Gastroesophageal sphincter (tissue), 4 donors: ENCODE measurements around the gene CHEK2. TPM values are rescaled to one million over a fixed set of nuclear protein-coding genes. Genes with fewer than 3 reads are reported as not detected.
A peak's percentile ranks its signal among the peaks of the same experiment; 100 is the strongest.
"Not testable (repeated sequence)": the region's sequence is repeated elsewhere in the genome, so short reads cannot be mapped to it uniquely, and the experiment has no call there.

ENCODE experiments used
- ATAC-seq: fragments of 150-250 bp; one replicate; pipeline ENCODE4 v1.9.1; 2016; ENCODE audit warnings: mild to moderate bottlenecking, moderate library complexity
- H3K27ac ChIP-seq, 4 donors: fragments of 200-600 bp; sonication (generic) in 3 of 4; 1 replicate in 3 of 4; 2 replicates in 1 of 4; pipeline ENCODE4 v1.5.1; 2016 to 2019
- H3K27me3 ChIP-seq: fragments of 200-600 bp; sonication (generic); one replicate; pipeline ENCODE4 v1.5.1; 2019
- H3K36me3 ChIP-seq, 2 donors: fragments of 200-600 bp; sonication (generic); one replicate each; pipeline ENCODE4 v1.5.1; 2019; ENCODE audit warnings: control low read depth in 1 of 2
- H3K4me1 ChIP-seq, 3 donors: fragments of 200-600 bp; sonication (generic); 1 replicate in 2 of 3; 2 replicates in 1 of 3; pipeline ENCODE4 v1.5.1; 2016 to 2019; ENCODE audit warnings: control low read depth in 2 of 3
- H3K4me3 ChIP-seq, 2 donors: fragments of 200-600 bp; sonication (generic); one replicate each; pipeline ENCODE4 v1.5.1; 2019; ENCODE audit warnings: mild to moderate bottlenecking in 1 of 2, moderate library complexity in 1 of 2
- H3K9me3 ChIP-seq, 3 donors: fragments of 200-600 bp; sonication (generic); one replicate each; pipeline ENCODE4 v1.5.1; 2017 to 2019; ENCODE audit warnings: control low read depth in 2 of 3
- EP300 ChIP-seq: sonication (generic); formaldehyde crosslinking; IDR thresholded peaks from one replicate; pipeline ENCODE4 v1.6.1; 2017; ENCODE audit warnings: antibody characterized with exemption, mild to moderate bottlenecking
- POLR2A ChIP-seq, 2 donors: fragments of 450-650 bp; IDR thresholded peaks; one replicate each; pipeline ENCODE4 v1.6.1; 2017; ENCODE audit warnings: antibody characterized with exemption in 2 of 2, mild to moderate bottlenecking in 2 of 2, moderate library complexity in 1 of 2
- POLR2AphosphoS5 ChIP-seq: sonication (generic); formaldehyde crosslinking; IDR thresholded peaks from one replicate; pipeline ENCODE4 v1.6.1; 2017; ENCODE audit warnings: antibody characterized with exemption
- WGBS, 2 donors: methylation state at CpG; one replicate each; pipeline ENCODE4 v1.1.5; 2018; ENCODE audit warnings: low coverage in 1 of 2; 5-methylcytosine and 5-hydroxymethylcytosine counted together
- total RNA-seq, 4 donors: library from RNA; depleted of rRNA; stranded (reverse); fragments of >200 nt; gene quantifications; one replicate each; pipeline ENCODE4 v1.1.0, GENCODE V29; 2016
- TF ChIP-seq, protein P1 (sequence below), 4 experiments: fragments of 200-600 bp in 2 of 4; fragments of 450-650 bp in 2 of 4; sonication (generic) in 1 of 4; IDR thresholded peaks; one replicate each; pipeline ENCODE4 v1.5.1; 2017 to 2019; ENCODE audit warnings: antibody characterized with exemption in 4 of 4, mild to moderate bottlenecking in 2 of 4, moderate library complexity in 2 of 4

CHEK2 gene
- total RNA-seq, 4 donors from 2014 or later: 3.4 to 11.7 (median 4.8) TPM

DNA sequence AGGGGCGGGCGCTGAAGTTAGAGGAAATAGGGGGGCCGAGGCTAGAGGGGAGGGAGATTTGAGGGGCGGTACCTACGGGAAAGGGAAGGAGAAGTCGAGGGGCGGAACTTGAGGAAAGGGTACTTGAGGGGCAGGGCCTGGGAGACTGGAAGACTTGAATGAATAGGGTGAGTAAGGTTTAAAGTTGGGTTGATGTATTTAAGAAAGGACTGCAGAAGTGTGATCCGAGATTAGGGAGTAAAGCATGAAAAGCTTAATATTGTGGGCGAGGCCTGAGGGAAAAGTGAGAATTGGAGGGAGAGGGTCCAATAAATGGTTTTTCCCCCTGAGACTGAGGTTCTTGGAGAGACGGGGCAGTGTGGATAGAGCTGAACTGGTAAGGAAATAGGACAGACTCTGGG lies 942 bp upstream of the CHEK2 start:
- peaks cover 0 to 23% (median 5%) of the 10 kb centered on the region in 3 donors for H3K4me1 ChIP-seq
- no peaks in the 10 kb centered on the region for H3K27me3 ChIP-seq
- no peak for ATAC-seq
- H3K27ac ChIP-seq: peak overlapping the region; percentile 84 to 98 (median 96)
- H3K36me3 ChIP-seq: peaks cover 0 to 41% of the 10 kb centered on the region in 2 donors
- H3K4me3 ChIP-seq: peak overlapping the region; percentile 60 to 95
- 2 to 4% methylated on average over 6 to 10 of the region's 10 CpGs for WGBS, 2 donors
- TF ChIP-seq POLR2AphosphoS5: peak; percentile 4
- TF ChIP-seq EP300: no peak
- TF ChIP-seq, protein P1, sequence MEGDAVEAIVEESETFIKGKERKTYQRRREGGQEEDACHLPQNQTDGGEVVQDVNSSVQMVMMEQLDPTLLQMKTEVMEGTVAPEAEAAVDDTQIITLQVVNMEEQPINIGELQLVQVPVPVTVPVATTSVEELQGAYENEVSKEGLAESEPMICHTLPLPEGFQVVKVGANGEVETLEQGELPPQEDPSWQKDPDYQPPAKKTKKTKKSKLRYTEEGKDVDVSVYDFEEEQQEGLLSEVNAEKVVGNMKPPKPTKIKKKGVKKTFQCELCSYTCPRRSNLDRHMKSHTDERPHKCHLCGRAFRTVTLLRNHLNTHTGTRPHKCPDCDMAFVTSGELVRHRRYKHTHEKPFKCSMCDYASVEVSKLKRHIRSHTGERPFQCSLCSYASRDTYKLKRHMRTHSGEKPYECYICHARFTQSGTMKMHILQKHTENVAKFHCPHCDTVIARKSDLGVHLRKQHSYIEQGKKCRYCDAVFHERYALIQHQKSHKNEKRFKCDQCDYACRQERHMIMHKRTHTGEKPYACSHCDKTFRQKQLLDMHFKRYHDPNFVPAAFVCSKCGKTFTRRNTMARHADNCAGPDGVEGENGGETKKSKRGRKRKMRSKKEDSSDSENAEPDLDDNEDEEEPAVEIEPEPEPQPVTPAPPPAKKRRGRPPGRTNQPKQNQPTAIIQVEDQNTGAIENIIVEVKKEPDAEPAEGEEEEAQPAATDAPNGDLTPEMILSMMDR (IDR thresholded peaks at IDR 0.05): no peak
- TF ChIP-seq POLR2A (IDR thresholded peaks at IDR 0.05): no peak
- H3K9me3 ChIP-seq: no peaks in the 10 kb centered on the region

GRCh38 chr22:28741200-28741784 lies 328 bp downstream of the CHEK2 start:
- H3K36me3 ChIP-seq: peaks cover 0 to 28% of the 10 kb centered on the region in 2 donors
- 8 to 10% methylated on average over 11 of the region's 18 CpGs for WGBS, 2 donors
- ATAC-seq: no peak
- TF ChIP-seq, protein P1 (IDR thresholded peaks at IDR 0.05): no peak
- TF ChIP-seq EP300: no peak
- no peak for TF ChIP-seq POLR2A (IDR thresholded peaks at IDR 0.05)
- no peak for TF ChIP-seq POLR2AphosphoS5
- peak overlapping the region; percentile 32 to 95 for H3K4me3 ChIP-seq
- H3K27me3 ChIP-seq: no peaks in the 10 kb centered on the region
- no peaks in the 10 kb centered on the region for H3K9me3 ChIP-seq
- H3K27ac ChIP-seq: peak overlapping the region in 3 of 4 donors; percentile 96 to 98 (median 97)
- H3K4me1 ChIP-seq: peaks cover 0 to 23% (median 5%) of the 10 kb centered on the region in 3 donors

GRCh38 chr22:28738876-28739275 lies 2.7 kb downstream of the CHEK2 start:
- H3K27me3 ChIP-seq, H3K9me3 ChIP-seq, H3K36me3 ChIP-seq, H3K4me3 ChIP-seq, ATAC-seq, H3K27ac ChIP-seq: not testable (repeated sequence)
- WGBS, 2 donors: 83 to 87% methylated on average over 3 to 8 of the region's 8 CpGs
- H3K4me1 ChIP-seq: peaks cover 0 to 20% (median 5%) of the 10 kb centered on the region in 3 donors

DNA sequence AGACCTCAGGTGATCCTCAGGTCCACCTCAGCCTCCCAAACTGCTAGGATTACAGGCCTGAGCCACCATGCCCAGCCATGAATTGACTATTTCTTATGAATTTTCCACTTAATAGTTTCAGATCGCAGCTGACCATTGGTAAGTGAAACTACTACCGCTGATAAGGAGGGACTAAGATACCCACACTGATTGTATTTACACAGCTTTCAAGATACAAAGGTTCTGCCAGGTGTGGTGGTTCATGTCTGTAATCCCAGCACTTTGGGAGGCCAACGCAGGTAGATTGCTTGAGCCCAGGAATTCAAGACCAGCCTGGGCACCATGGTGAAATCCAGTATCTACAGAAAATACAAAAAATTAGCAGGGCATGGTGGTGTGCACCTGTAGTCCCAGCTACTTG lies 3.9 kb downstream of the CHEK2 start:
- Histone ChIP-seq H3K27ac (no peak overlapping the region), H3K4me1 (peaks cover 0 to 8% (median under 1%) of the 10 kb centered on the region in 3 donors), H3K9me3 (no peaks in the 10 kb centered on the region), H3K36me3 (no peaks in the 10 kb centered on the region), H3K27me3 (no peaks in the 10 kb centered on the region), H3K4me3 (no peak overlapping the region)
- ATAC-seq: no peak
- TF ChIP-seq POLR2A (IDR thresholded peaks at IDR 0.05) (no peak), EP300 (no peak), POLR2AphosphoS5 (no peak)
- TF ChIP-seq, protein P1 (IDR thresholded peaks at IDR 0.05): no peak
- 100% methylated on average over 1 to 3 of the region's 3 CpGs for WGBS, 2 donors

GRCh38 chr22:28736301-28737155 lies 5.1 kb downstream of the CHEK2 start:
- no peaks in the 10 kb centered on the region for H3K9me3 ChIP-seq
- ATAC-seq: no peak
- no peak overlapping the region for H3K4me3 ChIP-seq
- peaks cover 0 to 5% (median 0%) of the 10 kb centered on the region in 3 donors for H3K4me1 ChIP-seq
- no peaks in the 10 kb centered on the region for H3K27me3 ChIP-seq
- 36 to 77% methylated on average over 2 to 4 of the region's 7 CpGs for WGBS, 2 donors
- no peaks in the 10 kb centered on the region for H3K36me3 ChIP-seq
- no peak for TF ChIP-seq POLR2A (IDR thresholded peaks at IDR 0.05)
- TF ChIP-seq EP300: no peak
- TF ChIP-seq POLR2AphosphoS5: no peak
- TF ChIP-seq, protein P1 (IDR thresholded peaks at IDR 0.05): no peak
- no peak overlapping the region for H3K27ac ChIP-seq
